Adrenal gland (tissue), 5 donors: ENCODE results near the gene NHEJ1.

Experiments
- POLR2A ChIP-seq, 2 donors: fragments of 450-650 bp; IDR thresholded peaks; one replicate each; pipeline ENCODE4 v1.6.1; 2017; ENCODE audit warnings: antibody characterized with exemption in 2 of 2, mild to moderate bottlenecking in 2 of 2, moderate library complexity in 1 of 2
- TF ChIP-seq, protein P1 (sequence below), 6 experiments: fragments of 450-650 bp in 4 of 6; fragments of 200-600 bp in 2 of 6; sonication (generic) in 1 of 6; IDR thresholded peaks; 1 replicate in 5 of 6; 2 replicates in 1 of 6; pipeline versions ENCODE4 v1.5.1 to v1.8.0; 2016 to 2021; ENCODE audit warnings: antibody characterized with exemption in 6 of 6, mild to moderate bottlenecking in 2 of 6, moderate library complexity in 1 of 6
- donor health status: DM: no; HTN: no; CAD: no.

DNA sequence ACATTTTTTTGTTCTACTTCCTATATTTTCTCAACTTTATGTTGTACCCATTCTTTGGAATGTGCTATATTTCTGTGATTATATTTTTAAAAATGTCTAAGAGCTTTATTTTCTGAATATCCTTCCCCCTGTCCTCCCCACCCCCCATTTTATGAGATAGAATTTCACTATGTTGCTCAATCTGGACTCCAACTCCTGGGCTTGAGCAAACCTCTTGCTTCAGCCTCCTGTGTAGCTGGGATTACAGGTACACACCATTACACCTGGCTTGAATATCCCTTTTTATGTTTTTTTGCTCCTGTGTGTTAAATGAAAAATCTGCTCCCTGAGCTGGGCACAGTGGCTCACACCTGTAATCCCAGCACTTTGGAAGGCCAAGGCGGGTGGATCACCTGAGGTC lies 36.8 kb upstream of the NHEJ1 start:
- TF ChIP-seq, protein P1, sequence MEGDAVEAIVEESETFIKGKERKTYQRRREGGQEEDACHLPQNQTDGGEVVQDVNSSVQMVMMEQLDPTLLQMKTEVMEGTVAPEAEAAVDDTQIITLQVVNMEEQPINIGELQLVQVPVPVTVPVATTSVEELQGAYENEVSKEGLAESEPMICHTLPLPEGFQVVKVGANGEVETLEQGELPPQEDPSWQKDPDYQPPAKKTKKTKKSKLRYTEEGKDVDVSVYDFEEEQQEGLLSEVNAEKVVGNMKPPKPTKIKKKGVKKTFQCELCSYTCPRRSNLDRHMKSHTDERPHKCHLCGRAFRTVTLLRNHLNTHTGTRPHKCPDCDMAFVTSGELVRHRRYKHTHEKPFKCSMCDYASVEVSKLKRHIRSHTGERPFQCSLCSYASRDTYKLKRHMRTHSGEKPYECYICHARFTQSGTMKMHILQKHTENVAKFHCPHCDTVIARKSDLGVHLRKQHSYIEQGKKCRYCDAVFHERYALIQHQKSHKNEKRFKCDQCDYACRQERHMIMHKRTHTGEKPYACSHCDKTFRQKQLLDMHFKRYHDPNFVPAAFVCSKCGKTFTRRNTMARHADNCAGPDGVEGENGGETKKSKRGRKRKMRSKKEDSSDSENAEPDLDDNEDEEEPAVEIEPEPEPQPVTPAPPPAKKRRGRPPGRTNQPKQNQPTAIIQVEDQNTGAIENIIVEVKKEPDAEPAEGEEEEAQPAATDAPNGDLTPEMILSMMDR (IDR thresholded peaks at IDR 0.05) = no peak
- TF ChIP-seq POLR2A (IDR thresholded peaks at IDR 0.05) = no peak
